DMS 273 treated with DMSO at 0.1 percent for 48 hours (cell line): ENCODE data around the gene CRYL1.

Source experiments
- DNase-seq: peaks from one replicate; lab custom pipeline; 2025; lab: John Stamatoyannopoulos, UW

CRYL1 gene, protein sequence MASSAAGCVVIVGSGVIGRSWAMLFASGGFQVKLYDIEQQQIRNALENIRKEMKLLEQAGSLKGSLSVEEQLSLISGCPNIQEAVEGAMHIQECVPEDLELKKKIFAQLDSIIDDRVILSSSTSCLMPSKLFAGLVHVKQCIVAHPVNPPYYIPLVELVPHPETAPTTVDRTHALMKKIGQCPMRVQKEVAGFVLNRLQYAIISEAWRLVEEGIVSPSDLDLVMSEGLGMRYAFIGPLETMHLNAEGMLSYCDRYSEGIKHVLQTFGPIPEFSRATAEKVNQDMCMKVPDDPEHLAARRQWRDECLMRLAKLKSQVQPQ

DNA sequence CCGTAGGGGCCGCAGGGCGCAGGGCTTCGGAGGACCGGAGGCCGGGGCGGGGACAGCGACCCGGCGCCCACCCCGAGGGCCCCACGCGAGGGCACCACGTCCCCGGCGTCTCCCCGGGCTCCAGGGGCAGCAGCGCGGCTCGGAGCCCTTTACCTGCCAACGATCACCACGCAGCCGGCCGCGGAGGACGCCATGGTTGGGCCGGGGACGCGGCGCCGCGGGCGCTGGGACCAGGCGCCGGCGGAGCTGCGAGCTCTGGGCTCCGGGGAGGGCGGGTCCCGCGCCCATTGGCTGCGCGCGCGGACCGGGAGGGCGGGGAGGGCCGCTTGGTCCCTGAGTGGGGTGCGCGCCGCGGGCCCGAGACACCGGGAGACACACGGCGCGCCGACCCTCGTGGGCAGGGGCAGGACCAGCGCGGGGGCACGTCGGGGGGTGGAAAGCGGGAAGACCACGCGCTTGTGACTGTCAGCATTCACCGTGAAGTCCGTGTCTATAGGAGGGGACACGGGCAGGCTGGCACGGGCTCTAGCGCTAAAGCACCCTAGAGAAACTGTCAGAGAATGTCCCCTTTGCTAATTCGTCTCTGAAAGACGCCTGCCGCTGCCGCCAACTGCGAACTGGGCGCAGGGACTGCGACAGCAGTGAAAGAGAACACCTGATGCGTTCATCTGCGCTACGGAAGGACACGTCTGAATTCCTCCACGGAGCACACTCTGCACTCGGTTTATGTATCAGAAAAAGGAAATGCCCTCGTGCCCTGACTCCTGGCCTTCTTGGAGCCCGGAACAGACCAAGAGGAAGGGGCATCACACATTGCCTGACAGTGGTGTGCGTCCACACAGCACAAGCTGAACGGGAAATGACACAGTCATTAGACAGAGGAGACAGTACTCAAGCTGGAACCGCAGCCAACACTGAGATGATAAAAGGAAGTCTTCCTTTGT lies at the start of gene CRYL1:
TSS of gene CRYL1 (minus strand) at position 257 of the 944 bp plus-strand sequence. CDS start at position 194, 63 bp downstream.
- no peak for DNase-seq

DNA sequence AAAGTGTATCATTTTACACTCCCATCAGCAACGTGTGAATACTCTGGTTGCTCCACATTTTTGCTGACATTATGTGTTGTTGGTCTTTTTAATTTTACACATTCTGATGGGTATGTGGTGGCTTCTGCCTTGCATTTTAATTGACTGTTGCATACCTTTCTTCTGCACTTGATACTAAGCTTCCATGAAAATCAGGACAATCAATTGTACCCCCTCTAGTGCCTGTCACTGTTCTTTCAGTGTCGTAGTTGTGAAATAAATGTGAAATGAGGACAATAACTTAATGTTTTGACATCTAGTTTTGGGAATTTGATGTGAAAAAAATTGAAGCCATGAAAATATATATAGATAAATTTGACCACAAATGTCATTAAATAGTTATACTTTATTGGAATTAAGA lies 48.0 kb upstream of the CRYL1 start:
- no peak for DNase-seq

DNA sequence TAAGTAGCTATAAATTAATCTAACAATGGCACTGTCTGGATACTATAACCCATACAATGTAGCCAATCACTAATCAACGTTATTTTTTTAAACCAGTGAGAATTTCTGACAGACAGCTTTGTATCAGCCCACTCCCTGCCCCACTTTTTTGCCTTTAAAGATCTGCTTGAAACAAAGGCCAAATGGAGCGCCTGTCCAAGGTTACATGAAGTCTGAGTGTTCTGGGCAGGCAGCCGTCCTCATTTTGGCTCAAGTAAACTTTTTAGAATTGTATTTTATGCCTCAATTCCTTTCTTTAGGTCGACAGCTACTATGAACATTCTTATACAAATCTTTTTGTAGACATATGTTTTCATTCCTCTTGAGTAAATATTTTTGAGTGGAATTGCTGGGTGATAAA lies 47.5 kb upstream of the CRYL1 start:
- DNase-seq, result no peak

DNA sequence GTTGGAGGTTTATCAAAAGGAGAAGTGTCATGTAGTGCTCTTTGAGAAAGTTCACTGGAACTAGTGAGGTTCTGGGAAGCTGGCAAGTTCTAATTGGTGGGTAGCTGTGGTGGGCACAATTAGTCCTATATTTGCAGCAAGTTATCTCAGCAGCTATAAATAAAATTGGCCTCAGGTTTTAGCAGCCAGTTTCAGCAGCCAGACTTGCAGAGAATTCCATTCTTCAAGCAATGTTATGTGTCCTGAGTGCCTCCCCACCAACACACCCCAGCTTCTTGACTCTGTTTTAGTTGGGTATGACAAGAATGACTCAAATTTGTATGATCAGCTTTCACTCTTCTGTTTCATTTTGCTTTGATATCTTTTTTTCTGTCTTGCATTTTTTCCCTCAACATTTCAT lies 46.0 kb upstream of the CRYL1 start:
- DNase-seq, result no peak

DNA sequence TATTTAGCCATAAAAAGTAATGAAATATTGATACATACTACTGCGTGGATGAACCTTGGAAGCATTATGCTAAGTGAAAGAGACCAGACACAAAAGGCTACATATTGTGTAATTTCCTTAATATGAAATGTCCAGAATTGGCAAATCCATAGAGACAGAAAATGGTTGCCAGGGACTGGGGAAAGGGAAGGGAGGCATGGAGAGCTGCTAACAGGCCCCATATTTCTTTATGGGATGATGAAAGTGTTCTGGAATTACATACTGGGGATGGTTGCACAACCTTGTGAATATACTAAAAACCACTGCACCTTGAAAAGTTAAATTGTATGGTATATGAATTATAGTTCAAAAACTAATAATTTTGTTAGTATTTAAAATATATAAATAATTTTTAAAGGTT lies 44.9 kb upstream of the CRYL1 start:
- no peak for DNase-seq

DNA sequence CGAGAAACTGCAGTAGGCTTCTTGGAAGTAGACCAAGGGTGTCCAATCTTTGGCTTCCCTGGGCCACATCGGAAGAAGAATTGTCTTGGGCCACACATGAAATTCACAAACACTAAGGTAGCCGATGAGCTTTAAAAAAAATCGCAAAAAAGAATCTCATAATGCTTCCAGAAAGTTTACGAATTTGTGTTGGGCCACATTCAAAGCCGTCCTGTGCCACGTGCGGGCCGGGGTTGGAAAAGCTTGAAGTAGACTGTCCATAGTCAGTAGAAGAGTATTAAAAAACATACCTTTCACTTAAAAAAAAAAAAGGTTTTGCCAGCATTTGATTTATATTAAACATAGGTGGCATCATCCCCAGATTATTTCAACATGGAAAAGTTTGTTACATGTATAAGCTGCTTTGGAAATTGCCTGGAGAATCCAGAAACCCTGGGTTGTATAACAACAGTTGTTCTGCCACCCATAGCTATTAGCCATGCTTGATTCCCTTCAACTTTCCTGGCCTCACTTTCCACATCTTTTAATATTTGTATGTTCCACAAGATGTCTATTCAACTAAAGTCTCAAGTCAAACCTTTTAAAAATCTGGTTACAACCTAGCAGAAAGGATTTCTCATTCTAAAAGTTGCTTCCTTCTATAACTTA lies 42.3 kb upstream of the CRYL1 start:
- DNase-seq, result no peak

DNA sequence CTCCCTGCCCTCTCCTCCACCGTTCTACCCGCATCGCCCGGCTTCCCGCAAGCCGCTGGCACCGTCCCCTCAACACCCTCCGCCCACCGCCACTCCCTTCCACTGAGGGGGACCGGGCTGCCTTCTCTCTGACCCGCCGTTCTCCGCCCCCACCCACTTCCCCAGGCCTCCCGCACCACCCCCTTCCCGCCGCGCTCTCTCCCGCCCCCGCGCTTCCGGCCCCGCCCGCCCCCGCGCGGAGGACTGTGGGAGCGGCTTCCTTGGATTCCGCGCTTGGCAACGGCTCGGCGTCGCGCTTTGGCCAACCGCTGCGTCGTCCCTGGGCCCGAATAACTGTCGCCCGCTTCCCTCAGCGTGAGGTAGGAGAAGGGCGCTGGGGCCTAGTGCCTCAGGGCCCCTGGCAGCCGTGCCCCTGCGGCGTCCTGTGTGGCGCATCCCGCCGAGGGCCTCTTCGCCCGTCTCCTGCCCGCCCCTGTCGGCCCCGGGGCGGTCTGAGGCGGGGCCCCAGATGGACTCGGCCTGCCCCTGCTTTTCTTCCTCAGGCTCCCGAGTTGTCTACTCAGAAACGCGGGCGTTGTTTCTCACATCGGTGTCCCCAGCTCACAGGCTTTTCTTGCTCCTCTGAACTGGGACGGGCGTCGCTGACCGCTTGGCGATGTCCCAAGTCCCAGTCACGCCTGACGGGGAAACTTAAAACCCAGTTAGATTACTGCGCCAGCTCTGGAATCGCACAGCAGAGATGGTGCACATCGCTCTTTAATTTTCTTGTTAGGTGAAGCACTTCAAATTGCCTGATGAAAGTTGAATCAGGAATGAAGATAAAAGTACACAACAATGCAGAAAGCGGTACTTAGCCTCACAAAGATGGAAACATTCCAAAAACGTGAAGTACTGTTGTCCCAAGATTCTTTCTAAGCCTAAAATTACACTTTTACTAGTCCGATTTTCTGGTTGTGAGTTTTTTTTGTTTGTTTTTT lies 41.5 kb upstream of the CRYL1 start, which contains the start of gene IFT88:
TSS of gene IFT88 (plus strand) at position 260 of the 977 bp plus-strand sequence. CDS start 7,229 bp downstream, outside the sequence.
- peak; percentile 56 for DNase-seq

DNA sequence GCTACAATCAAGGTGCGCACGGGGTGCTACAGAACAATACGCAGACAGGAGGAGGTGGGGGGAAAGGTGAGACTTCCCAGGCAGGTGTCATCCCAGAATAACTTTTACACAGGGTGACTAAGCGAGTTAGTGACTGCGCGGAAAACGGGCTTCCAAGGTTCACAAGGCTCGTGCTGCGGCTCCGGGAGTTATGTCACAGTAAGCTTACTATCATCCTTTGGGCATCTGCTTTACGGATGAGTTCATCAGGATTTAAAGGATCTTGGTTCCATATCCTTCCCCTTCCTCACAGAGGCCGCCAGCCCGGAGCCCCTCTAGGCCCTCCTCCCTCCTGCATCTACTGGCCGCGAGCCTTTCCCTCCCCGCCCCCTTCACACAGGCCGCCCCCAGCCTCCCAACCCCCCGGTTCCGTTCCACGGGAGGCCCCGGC lies 40.8 kb upstream of the CRYL1 start:
- DNase-seq, result peak; percentile 56

DNA sequence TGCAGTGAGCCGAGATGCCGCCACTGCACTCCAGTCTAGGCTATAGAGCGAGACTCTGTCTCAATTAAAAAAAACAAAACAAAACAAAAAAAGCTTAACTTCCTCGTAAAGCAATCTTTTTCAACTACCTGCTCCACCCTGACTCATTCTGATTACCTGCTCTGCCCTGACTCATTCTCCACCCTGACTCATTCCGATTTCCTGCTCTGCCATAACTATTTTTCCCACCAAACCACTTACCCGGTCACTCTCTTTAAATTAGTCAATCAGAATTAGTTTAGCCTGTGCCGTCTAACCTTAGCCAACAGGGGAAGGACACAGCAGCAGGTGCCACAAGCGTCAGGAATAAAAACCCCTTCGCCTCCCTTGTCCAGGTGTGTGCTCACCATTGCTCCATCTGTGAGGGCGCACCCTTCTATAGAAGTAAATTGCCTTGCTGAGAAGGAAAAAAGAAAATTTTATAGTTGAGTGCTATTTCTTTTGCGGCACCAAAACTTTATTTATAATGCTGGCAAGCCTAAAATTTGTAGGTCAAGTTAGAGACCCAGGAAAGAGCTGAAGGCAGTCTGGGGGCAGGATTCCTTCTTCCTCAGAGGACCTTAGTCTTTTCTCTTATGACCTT lies 39.6 kb upstream of the CRYL1 start:
- no peak for DNase-seq

DNA sequence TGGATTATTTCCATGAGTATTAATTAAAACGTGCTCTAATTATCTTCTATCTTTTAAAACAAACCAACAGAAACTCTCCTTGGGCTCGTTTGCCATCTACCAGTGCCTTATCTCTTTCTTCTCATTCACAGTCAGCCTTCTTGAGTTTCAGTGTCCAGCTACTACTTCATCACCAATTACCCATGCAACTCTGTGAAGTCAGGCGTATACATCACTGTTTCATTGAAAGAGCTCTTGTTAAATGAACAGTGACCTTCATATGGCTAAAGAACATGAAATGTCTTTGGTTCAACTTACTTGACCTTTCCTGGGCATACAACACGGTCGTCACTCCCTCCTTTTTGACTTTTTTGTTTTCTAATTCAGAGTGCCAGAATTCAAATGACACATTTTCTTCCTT lies 36.1 kb upstream of the CRYL1 start:
- no peak for DNase-seq

DNA sequence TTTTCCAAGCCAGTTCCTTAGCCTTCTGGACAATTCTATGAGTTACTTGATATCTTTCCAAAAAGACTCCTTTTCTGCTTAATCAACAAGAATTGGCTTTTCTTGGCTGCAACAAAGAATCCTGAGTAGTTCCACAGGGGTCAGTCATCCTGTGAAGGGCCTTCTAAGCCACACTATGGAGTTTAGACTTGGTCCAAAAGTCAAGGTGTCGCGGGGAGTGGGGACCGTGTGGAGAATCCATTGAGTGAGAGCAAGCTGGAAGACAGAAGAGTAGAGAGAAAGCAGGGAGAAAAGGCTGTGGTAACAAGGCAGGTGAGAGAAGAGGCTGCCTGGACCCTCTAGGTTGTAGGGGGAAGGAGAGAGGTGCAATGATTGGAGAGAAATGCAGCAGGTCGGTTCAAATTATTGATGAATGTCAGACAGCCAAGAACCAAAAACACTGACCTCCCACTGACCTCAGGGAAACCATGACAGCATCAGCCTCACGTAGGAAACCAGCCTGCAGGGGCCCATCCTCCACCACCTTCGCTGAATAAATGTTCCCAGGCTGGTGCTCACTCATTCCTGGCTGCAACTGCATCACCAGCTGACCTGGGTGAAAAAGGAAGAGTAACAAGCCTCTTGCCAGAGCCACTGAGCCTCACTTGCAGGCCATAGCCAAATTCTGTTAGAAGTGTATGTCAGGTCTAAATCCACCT lies 34.2 kb upstream of the CRYL1 start:
- DNase-seq, result no peak

DNA sequence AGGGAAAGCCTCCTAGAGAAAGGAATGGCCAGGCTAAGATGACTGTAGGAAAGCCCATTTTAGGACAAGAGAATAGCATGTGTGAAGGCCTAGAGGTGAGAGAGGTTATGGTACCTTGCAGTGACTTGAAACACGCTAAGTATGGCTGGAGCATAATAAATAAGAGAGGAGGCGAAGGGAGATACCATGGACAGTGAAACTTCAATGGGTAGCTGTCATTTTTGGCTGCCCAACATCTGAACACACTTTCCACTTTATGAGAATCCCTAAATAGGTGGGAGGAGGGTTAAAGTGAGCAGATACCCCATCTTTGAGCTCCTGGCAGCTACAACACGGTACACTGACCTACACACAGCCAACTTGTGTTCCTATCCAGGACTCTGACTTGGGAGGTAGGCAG lies 33.3 kb upstream of the CRYL1 start:
- DNase-seq, result no peak

DNA sequence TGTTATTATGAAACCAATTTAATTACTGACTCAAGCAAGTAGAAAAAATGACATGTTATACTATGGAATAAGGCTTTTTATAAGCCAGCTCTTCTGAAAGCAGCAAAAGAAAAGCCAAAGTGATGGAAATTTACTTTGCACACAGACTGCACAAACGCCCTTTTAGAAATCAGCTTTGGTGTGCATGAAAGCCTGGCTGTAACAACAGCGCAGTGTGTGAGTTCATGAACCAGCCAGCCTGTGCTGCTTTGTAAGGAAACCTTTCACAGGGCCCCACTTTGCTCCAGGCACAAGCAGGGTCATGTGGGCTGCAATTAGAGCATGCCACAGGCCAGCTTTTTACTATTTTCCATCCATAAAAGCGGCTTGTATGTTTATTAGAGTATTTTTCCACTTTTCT lies 27.7 kb upstream of the CRYL1 start:
- DNase-seq, result no peak

DNA sequence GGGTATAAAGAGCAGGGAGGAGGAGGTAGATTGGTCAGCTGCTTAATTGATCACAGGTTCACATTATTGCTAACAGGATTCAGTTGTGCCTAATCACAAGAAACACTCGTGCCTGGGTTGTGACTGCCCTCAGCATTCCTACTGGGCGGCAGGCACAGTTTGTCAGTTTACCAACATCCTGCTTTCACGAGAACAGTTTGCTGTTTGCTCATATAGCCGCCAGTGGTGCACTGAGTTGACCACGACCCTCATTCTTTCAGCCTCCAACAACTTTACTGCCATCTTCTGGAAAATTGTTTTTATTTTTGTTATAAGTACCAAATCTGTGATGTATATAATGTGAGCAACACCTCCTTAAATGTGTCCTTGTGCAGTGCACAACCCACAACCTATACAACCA lies 25.1 kb upstream of the CRYL1 start:
- no peak for DNase-seq

DNA sequence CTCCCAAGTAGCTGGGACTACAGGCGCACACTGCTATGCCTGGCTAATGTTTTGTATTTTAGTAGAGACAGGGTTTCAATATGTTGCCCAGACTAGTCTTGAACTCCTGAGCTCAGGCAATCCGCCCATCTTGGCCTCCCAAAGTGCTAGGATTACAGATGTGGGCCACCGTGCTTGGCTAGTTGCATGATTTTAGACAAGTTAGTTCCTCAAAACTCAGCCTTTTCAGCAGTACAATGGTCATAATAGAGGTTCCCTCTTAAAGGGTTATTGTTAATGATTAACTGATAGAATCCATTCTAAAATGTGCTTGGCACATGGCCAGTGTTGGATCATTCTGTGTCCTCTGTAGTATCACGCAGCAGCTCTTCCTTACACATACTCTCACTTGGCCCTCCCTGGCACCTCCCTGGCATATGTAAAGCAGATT lies 21.8 kb upstream of the CRYL1 start:
- no peak for DNase-seq

DNA sequence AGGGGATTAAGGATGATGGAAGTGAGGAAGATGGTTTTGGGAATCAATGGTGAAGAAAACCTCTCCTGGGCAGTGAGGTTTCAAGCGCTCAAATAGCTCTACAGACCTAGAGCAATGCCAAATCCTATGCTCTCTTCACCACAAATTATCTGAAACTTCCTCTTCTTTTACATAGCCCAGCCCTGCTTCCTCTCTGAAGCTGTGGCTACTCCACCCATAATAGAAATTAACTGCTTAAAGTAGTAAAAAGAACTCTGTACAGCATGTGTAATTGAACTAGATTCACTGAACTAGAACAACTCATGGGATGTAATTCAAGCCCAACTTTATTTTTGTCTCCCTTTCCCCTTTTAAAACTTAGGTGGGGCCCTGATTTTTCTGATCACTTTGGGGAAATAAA lies 20.9 kb upstream of the CRYL1 start:
- DNase-seq, result no peak

DNA sequence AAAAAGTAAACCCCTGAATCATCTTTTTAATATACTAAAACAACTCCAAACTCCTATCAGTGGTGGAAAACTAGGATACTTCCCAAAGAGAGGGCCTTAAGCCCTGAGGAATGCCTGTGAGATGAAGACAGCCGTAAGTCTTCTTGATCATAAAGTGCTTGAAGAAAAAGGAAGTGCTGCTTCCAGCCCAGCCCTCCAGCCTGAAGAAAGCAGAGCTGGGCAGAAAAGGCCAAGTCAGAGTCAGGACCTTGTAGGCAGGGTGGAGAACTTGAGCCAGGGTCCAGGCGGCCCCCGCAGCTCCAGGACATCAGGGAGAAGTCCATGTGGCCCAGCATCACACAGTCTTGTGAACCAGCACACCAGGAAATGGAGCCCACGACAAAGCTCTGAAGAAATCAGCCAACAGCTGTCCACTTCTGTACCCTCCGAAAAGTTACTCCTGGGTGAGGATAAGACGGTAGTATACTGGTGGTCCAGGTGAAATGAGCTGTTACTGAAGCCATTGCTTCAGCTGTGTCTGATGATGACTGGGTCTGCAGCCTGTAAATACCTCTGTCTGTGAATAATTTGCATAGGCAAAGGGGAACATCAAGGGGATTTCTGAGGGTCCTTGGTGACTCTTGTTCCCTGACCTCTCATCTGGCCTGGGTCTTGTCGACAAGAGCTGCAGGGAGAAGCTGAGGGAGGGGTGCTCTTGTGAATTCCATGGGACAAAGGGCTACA lies 18.7 kb upstream of the CRYL1 start:
- no peak for DNase-seq

DNA sequence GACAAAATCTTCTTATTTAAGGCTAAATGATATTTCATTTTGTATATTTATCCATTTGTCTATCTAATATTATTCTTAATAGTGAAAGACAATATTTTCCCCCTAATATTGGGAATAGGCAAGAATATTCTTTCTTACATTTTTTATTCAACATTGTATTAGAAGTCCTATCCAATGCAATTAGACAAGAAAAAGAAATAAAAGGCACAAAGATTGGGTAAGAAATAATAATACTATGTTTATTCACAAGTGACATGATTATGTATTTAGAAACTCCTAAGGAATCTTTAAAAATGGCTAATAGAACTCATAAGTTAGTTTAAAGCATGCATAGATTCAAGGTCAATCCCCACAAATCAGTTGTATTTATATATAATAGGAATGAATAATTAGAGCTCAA lies 11.3 kb upstream of the CRYL1 start:
- DNase-seq, result no peak

DNA sequence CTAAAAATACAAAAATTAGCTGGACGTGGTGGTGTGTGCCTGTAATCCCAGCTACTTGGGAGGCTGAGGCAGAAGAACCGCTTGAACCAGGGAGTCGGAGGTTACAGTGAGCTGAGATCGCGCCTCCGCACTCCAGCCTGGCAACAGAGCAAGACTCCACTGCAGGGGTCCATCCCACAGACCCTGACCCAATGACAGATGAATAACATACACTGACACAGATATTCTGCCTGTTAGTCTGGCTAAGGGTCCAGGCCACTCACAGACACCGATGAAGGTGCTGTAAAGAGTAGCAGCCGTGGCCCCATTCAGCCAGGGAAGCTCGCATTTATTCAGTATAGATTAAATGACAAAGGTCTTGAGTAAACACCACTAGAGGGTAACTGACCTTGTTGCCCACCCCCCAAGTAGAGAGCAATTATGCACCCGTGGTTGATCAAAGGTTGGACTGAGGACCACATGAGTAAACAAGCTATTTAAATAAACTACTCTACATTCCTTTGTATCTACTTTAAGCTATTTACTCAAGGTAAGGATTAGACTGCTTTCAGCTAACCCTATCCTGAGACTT lies 8.5 kb upstream of the CRYL1 start:
- DNase-seq, result no peak
